ENCODE measurements around the gene DUSP15. TPM values are rescaled to one million over a fixed set of nuclear protein-coding genes. Genes with fewer than 3 reads are reported as not detected.
"Not testable (repeated sequence)": the region's sequence is repeated elsewhere in the genome, so short reads cannot be mapped to it uniquely, and the experiment has no call there.

Gene DUSP15
- total RNA-seq, 2 experiments from 2014 or later: not detected

DNA sequence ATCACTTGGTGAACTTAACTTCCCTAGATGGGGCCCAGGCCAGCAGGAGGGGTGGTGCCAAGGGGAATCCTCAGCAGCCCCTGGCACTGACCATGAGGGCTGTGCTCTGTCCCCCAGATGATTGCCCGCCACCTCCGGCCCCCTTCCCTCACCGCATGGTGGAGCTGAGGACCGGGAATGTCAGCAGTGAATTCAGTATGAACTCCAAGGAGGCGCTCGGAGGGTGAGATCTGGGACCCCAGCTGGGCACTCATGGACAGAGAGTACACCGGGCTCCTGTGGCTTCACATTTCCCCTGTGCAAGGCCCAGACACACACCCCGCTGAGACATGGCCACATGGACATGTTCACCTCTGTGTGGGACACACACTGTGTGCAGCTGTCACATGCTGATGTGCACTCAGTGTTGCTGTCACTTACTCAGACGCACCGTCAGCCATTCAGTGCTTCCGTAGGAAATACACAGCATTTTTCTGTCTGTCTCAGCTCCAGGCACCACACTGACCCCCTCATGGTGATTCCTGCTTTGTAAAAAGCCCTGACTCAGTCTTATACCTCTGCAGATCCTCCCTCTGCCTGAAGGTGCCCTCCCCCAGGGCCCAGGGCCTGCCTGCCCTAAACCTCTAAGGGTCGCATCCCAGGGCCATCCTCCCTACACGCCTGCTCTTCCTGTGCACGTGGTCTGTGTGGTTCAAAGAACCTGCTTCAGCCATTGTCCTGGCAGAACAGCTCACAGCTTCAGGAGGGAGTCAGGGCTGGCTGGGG is 46.8 kb downstream of the DUSP15 start:
- POLR2A ChIA-PET: interaction anchor here (1.3 kb wide), 1 partner anchor 23 kb away, joined by 5 read pairs; no protein-coding TSS in a partner anchor
- H3K36me3 Mint-ChIP-seq (ENCODE audit: low read depth): no peaks in the 10 kb centered on the region
- H3K27me3 Mint-ChIP-seq (ENCODE audit: low read depth): no peaks in the 10 kb centered on the region
- no peak overlapping the region for H3K4me3 Mint-ChIP-seq
- peak overlapping the region; percentile 7 for H3K27ac Mint-ChIP-seq
- DNase-seq (no peak), ATAC-seq (no peak)
- no peaks in the 10 kb centered on the region for H3K9me3 Mint-ChIP-seq (ENCODE audit: insufficient read depth)
- H3K4me1 Mint-ChIP-seq (ENCODE audit: low read depth): peaks cover 16% of the 10 kb centered on the region
- CTCF ChIA-PET: interaction anchor here (0.6 to 3.7 kb wide), 35 partner anchors 10 to 850 kb away, joined by 3 to 53 read pairs (median 5); partner anchors contain the start of genes C20orf203, FOXS1, PDRG1 and TPX2

DNA sequence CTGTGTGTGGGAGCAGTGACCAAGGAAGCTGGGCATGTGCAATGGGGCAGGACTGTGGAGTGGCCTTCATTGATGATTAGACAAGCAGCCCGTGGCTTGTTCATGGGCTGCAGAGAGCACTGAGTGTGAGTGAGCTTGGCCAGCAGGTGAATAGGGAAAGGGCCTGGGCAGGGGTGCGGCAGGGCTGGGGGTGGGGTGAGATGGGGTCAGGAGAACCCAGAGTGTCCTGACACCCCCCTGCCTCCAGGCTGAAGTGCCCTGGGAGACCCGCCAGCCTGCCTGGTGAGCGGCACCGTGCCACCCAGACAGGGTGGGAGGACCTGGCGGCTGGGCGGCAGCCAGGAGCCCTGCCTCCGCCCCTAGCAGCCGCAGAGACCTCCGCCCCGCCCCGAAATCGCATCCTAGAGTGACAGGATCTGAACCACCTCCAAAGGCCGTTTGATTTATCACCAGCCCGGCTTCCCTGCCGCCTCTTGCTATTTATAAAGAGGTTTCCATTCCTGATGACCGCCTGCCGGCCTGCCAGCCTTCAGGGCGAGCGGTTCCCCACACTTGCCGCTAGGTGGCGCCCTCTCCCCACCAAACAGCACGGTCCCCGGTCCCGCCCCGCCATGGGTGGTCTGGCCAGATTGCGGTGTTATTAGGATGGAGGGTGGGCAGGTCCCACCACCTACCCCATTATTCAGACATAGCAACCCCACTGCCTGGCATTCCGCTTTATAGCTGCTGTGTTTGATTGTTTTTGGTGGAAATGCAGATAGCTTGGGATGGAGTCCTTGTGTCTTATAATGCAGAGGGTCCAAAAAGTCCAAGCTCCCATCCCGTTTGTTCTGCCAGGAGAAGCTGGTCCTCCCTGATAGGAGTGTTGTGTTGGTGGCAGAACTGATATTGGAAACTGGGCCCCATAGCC is 47.7 kb downstream of the DUSP15 start:
- H3K4me3 Mint-ChIP-seq: no peak overlapping the region
- POLR2A ChIA-PET: interaction anchor here (1.3 kb wide), 1 partner anchor 24 kb away, joined by 5 read pairs; no protein-coding TSS in a partner anchor
- H3K36me3 Mint-ChIP-seq (ENCODE audit: low read depth): no peaks in the 10 kb centered on the region
- H3K27ac Mint-ChIP-seq: no peak overlapping the region
- ATAC-seq: peak; percentile 86
- no peaks in the 10 kb centered on the region for H3K9me3 Mint-ChIP-seq (ENCODE audit: insufficient read depth)
- peak; percentile 82 for DNase-seq
- CTCF ChIA-PET: interaction anchor here (0.6 to 3.7 kb wide), 37 partner anchors 9 to 851 kb away, joined by 3 to 53 read pairs (median 4); partner anchors contain the start of genes C20orf203, FOXS1, PDRG1 and TPX2
- peaks cover 16% of the 10 kb centered on the region for H3K4me1 Mint-ChIP-seq (ENCODE audit: low read depth)
- H3K27me3 Mint-ChIP-seq (ENCODE audit: low read depth): no peaks in the 10 kb centered on the region

DNA sequence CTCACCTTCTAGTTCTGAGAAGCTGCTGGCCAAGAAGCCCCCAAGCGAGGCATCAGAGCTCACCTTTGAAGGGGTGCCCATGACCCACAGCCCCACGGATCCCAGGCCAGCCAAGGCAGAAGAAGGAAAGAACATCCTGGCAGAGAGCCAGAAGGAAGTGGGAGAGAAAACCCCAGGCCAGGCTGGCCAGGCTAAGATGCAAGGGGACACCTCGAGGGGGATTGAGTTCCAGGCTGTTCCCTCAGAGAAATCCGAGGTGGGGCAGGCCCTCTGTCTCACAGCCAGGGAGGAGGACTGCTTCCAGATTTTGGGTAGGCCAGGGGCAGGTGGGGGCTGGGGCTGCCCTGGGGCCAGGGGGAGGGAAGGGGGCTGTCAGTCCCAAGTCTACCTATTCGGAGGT is 48.9 kb downstream of the DUSP15 start:
- Mint-ChIP-seq H3K4me1 (ENCODE audit: low read depth) (peaks cover 16% of the 10 kb centered on the region), H3K36me3 (ENCODE audit: low read depth) (no peaks in the 10 kb centered on the region), H3K27me3 (ENCODE audit: low read depth) (no peaks in the 10 kb centered on the region), H3K27ac (no peak overlapping the region), H3K9me3 (ENCODE audit: insufficient read depth) (no peaks in the 10 kb centered on the region), H3K4me3 (no peak overlapping the region)
- ATAC-seq (no peak), DNase-seq (no peak)
- POLR2A ChIA-PET: no interaction called here
- CTCF ChIA-PET: interaction anchor here (1.1 to 3.7 kb wide), 2 partner anchors 26 to 275 kb away, joined by 3 to 53 read pairs; no protein-coding TSS in a partner anchor

DNA sequence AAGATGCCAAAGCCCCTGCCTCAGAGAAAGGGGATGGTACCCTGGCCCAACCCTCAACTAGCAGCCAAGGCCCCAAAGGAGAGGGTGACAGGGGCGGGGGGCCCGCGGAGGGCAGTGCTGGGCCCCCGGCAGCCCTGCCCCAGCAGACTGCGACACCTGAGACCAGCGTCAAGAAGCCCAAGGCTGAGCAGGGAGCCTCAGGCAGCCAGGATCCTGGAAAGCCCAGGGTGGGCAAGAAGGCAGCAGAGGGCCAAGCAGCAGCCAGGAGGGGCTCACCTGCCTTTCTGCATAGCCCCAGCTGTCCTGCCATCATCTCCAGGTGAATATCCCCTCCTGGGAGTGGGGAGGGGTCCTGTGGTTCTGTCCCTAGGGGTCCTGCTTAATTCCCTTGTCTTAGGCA is 50.1 kb downstream of the DUSP15 start:
- Mint-ChIP-seq H3K27me3 (ENCODE audit: low read depth) (no peaks in the 10 kb centered on the region), H3K9me3 (ENCODE audit: insufficient read depth) (no peaks in the 10 kb centered on the region), H3K4me3 (no peak overlapping the region), H3K36me3 (ENCODE audit: low read depth) (no peaks in the 10 kb centered on the region), H3K27ac (no peak overlapping the region), H3K4me1 (ENCODE audit: low read depth) (peaks cover 16% of the 10 kb centered on the region)
- POLR2A ChIA-PET: no interaction called here
- no peak for DNase-seq
- ATAC-seq: no peak
- CTCF ChIA-PET: no interaction called here

DNA sequence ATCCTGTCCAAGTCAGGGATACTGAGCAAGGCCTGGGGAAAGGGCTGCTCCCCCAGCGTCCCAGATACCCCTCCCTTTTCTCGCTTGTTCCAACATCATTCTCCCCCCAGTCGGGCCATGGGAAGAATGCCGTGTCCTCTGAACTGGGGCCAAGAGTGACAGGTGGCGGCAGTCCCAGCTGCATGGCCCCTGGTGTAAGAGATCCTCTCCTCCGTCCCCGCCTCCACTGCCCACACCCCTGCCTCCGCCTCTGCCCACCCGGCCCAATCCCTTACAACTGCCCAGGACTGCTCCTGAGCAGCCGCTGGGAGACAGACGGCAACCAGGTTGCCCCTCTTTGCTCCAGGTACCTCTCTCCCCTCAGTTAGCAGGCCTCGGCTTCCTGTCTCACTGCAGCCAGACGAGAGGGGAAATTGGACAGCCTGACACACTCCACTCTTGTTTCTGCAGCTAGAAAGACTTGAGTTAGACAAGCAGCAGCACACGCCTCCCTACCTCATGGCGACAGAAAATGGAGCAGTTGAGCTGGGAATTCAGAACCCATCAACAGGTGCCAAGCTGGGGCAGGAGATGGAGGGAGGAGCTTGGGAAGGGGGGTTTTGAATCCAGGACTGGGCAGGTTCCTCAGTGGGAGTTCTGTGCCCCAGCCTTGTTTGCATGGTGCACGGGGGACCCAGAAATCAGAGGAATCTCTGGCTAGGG is 51.1 kb downstream of the DUSP15 start, which contains the start of gene MYLK2:
MYLK2 (plus strand) TSS at position 274 of the 702 bp plus-strand sequence; CDS start at position 499, 225 bp downstream.
- peaks cover 15% of the 10 kb centered on the region for H3K4me1 Mint-ChIP-seq (ENCODE audit: low read depth)
- H3K27ac Mint-ChIP-seq: no peak within 1 kb of the TSS
- no peak within 1 kb of the TSS for H3K4me3 Mint-ChIP-seq
- H3K9me3 Mint-ChIP-seq (ENCODE audit: insufficient read depth): no peaks in the 10 kb centered on the region
- ATAC-seq (no peak), DNase-seq (no peak)
- POLR2A ChIA-PET: no interaction called here
- H3K36me3 Mint-ChIP-seq (ENCODE audit: low read depth): no peaks in the 10 kb centered on the region
- no peaks in the 10 kb centered on the region for H3K27me3 Mint-ChIP-seq (ENCODE audit: low read depth)
- CTCF ChIA-PET: interaction anchor here (0.6 kb wide), 1 partner anchor 1461 kb away, joined by 3 read pairs; no protein-coding TSS in a partner anchor

DNA sequence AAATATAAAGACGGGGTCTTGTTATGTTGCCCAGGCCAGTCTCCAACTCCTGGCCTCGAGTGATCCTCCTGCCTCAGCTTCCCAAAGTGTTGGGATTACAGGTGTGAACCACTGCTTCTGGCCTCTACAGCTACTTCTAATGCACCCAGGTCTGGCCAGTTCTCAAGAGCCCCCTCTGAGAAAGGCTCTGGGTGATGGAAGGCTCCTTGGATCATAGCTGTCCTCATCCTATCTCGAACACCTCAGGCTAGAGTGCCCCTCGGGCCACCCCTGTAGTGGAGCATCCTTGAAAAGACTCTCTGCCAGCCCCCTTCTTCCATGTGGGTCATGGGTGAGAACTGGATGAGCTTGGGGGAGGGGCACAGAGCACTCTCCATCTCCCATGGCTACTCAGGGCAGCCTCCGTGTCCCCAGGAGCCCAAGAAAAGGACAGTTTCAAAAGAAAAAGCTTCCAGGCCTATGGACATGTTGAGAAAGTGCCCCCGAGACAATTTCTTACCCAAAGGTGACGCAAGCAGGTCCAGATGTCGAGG is 51.9 kb downstream of the DUSP15 start:
- Mint-ChIP-seq H3K9me3 (ENCODE audit: insufficient read depth) (no peaks in the 10 kb centered on the region), H3K4me3 (no peak overlapping the region), H3K4me1 (ENCODE audit: low read depth) (peaks cover 8% of the 10 kb centered on the region), H3K27me3 (ENCODE audit: low read depth) (no peaks in the 10 kb centered on the region), H3K27ac (no peak overlapping the region), H3K36me3 (ENCODE audit: low read depth) (no peaks in the 10 kb centered on the region)
- ChIA-PET POLR2A (no interaction called here), CTCF (interaction anchor here (0.8 to 1.9 kb wide), 2 partner anchors 28 to 134 kb away, joined by 4 to 9 read pairs; no protein-coding TSS in a partner anchor)
- DNase-seq (no peak), ATAC-seq (no peak)

DNA sequence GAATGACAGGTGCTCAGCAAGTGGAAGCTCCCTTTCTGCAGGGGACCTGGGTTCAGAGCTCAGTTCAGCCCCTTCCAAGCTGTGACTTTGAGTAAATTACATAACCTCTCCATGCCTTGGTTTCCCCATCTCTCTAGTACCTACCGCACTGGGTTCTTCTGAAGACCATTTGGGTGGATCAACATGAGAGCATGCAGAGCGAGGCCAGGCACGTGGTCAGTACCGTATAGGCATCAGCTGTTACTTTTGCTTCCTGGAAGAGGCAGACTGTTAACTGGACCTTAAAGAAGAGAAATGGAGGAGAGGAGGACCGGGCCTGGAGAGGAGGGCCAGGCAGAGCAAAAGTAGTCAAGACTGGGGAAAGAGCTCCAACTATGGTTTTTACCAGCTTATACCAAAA is 52.9 kb downstream of the DUSP15 start:
- H3K36me3 Mint-ChIP-seq (ENCODE audit: low read depth): no peaks in the 10 kb centered on the region
- no peaks in the 10 kb centered on the region for H3K9me3 Mint-ChIP-seq (ENCODE audit: insufficient read depth)
- H3K27ac Mint-ChIP-seq: no peak overlapping the region
- ChIA-PET POLR2A (no interaction called here), CTCF (interaction anchor here (0.7 to 1.9 kb wide), 2 partner anchors 29 to 35 kb away, joined by 4 to 9 read pairs; no protein-coding TSS in a partner anchor)
- no peak for DNase-seq
- no peaks in the 10 kb centered on the region for H3K27me3 Mint-ChIP-seq (ENCODE audit: low read depth)
- peaks cover 3% of the 10 kb centered on the region for H3K4me1 Mint-ChIP-seq (ENCODE audit: low read depth)
- no peak overlapping the region for H3K4me3 Mint-ChIP-seq
- no peak for ATAC-seq

DNA sequence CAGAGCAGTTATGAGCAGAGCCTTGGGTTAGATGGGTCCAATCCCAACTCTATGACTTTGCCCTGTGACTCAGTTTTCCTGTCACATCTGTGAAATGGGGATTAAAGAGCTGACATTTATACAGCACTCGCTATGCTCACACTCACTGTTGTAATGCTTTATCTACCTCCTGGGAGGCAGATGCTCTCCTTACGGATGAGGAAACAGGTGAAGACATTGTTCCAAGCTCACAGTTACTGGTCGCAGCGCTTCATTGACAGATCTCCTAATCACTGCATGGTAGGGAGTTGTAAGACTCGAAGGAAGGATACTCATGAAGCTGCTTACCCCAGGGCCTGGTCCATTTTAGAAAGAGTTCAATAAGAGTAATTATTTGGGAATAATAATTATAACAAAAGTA is 54.1 kb downstream of the DUSP15 start:
- POLR2A ChIA-PET: no interaction called here
- Mint-ChIP-seq H3K4me3 (no peak overlapping the region), H3K4me1 (ENCODE audit: low read depth) (no peaks in the 10 kb centered on the region), H3K9me3 (ENCODE audit: insufficient read depth) (no peaks in the 10 kb centered on the region), H3K27ac (no peak overlapping the region), H3K36me3 (ENCODE audit: low read depth) (no peaks in the 10 kb centered on the region), H3K27me3 (ENCODE audit: low read depth) (no peaks in the 10 kb centered on the region)
- no peak for ATAC-seq
- CTCF ChIA-PET: interaction anchor here (1.4 kb wide), 1 partner anchor 276 kb away, joined by 6 read pairs; no protein-coding TSS in a partner anchor
- DNase-seq: no peak

DNA sequence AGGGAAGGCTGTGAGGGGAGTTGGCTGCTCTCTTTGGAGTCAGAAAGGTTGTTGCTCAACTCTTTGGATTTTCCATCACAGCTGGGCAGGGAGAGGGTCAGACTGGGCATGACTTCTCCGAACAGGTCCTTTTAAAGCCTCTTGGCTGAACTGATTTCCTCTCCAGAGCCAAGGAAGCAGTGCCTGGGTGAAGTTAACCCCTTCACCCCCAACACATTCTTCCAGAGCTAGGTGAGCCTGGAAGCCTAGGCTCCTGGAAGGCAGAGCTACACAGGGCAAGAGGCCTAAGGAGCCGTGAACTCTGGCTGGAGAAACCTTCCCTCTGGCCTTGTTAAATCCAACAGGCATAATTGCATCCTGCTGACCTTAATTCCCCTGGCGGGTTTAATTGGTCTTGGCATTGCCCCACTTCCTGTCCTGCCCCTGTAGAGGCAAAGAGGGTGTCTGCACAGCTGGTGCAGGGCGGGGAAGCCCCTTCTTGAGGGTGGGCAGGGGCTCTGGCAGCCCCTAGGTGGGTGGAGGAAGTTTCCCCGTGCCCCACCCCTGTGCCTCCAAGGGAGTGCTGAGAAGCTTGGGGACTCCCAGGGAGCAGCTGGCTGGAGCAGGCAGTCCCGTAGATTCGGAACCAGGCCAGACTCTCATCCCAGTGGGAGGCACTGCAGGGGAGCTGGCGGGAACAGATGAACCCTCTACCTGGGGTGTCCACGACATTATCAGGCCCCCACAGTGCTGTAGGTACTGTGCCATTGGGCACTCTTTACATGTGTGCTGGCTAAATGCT is 54.7 kb downstream of the DUSP15 start:
- Mint-ChIP-seq H3K27me3 (ENCODE audit: low read depth) (no peaks in the 10 kb centered on the region), H3K4me1 (ENCODE audit: low read depth) (no peaks in the 10 kb centered on the region), H3K27ac (no peak overlapping the region), H3K4me3 (no peak overlapping the region), H3K36me3 (ENCODE audit: low read depth) (no peaks in the 10 kb centered on the region), H3K9me3 (ENCODE audit: insufficient read depth) (no peaks in the 10 kb centered on the region)
- ChIA-PET CTCF (interaction anchor here (1.4 kb wide), 1 partner anchor 277 kb away, joined by 6 read pairs; no protein-coding TSS in a partner anchor), POLR2A (no interaction called here)
- DNase-seq (no peak), ATAC-seq (no peak)

DNA sequence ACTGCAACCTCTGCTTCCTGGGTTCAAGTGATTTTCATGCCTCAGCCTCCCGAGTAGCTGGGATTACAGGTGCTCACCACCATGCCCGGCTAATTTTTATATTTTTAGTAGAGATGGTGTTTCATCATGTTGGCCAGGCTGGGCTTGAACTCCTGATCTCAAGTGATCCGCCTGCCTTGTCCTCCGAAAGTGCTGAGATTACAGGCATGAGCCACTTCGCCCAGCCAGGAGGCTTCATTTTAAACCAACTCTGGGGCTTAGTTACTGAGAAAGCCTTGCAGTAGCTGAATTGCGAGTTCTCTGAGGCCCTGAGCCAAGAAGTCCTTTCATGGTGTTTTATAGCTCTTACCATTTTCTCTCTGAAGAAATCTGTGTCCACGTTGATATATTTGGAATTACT is 56.2 kb downstream of the DUSP15 start:
- DNase-seq; H3K27me3 Mint-ChIP-seq (ENCODE audit: low read depth); H3K36me3 Mint-ChIP-seq (ENCODE audit: low read depth); H3K9me3 Mint-ChIP-seq (ENCODE audit: insufficient read depth); H3K4me3 Mint-ChIP-seq; ATAC-seq; H3K4me1 Mint-ChIP-seq (ENCODE audit: low read depth); H3K27ac Mint-ChIP-seq; POLR2A ChIA-PET: not testable (repeated sequence)
- CTCF ChIA-PET: interaction anchor here (2.0 kb wide), 1 partner anchor 9 kb away, joined by 9 read pairs; no protein-coding TSS in a partner anchor

Measured in activated CD8-positive, alpha-beta T cell treated with anti-CD3 and anti-CD28 coated beads, Interleukin-2, amount 10 ng/mL, durations not matched to agents 7 days and 5 days (primary cell).